GM19099 (cell line): ENCODE data around the gene TOGARAM2.

ENCODE experiments used
- POLR2A ChIP-seq: IDR thresholded peaks from 3 replicates; pipeline ENCODE4 v1.6.1; 2011; ENCODE audit warnings: low read depth; ENCODE audit not compliant: insufficient read length; ENCODE audit errors: extremely low read depth

Gene TOGARAM2

GRCh38 chr2:29079887-29080286, 98.8 kb downstream of the TOGARAM2 start:
- no peak for TF ChIP-seq POLR2A

- no peak for TF ChIP-seq POLR2A
Measured at GRCh38 chr2:29080886-29081743, 100.0 kb downstream of the TOGARAM2 start.

GRCh38 chr2:29082804-29083495, 101.9 kb downstream of the TOGARAM2 start:
- TF ChIP-seq POLR2A: no peak

- no peak for TF ChIP-seq POLR2A
Measured at GRCh38 chr2:29084554-29084953, 103.5 kb downstream of the TOGARAM2 start.

- TF ChIP-seq POLR2A: no peak
Measured at GRCh38 chr2:29096969-29097368, 115.9 kb downstream of the TOGARAM2 start.

GRCh38 chr2:29097569-29097968, 116.5 kb downstream of the TOGARAM2 start:
- no peak for TF ChIP-seq POLR2A

GRCh38 chr2:29100564-29100963, 119.5 kb downstream of the TOGARAM2 start:
- TF ChIP-seq POLR2A: no peak
